IgD-negative memory B cell (primary cell): Measurements from ENCODE around the gene IL17F. TPM values are rescaled to one million over a fixed set of nuclear protein-coding genes. Genes with fewer than 3 reads are reported as not detected.

ENCODE experiments used
- H3K27ac Mint-ChIP-seq, 3 donors: one replicate each; pipeline ENCODE4 v1.8.0; 2020 to 2022; ENCODE audit warnings: mild to moderate bottlenecking in 3 of 3, mixed read lengths in 3 of 3, moderate library complexity in 1 of 3
- H3K27me3 Mint-ChIP-seq: one replicate; pipeline ENCODE4 v1.8.0; 2021; ENCODE audit warnings: mixed read lengths
- H3K36me3 Mint-ChIP-seq: one replicate; pipeline ENCODE4 v1.8.0; 2020; ENCODE audit warnings: mild to moderate bottlenecking, mixed read lengths
- H3K4me1 Mint-ChIP-seq, 3 donors: one replicate each; pipeline ENCODE4 v1.8.0; 2020 to 2022; ENCODE audit warnings: mixed read lengths in 3 of 3, mild to moderate bottlenecking in 1 of 3
- H3K4me3 Mint-ChIP-seq, 4 donors: one replicate each; pipeline ENCODE4 v1.8.0; 2020 to 2022; ENCODE audit warnings: mild to moderate bottlenecking in 4 of 4, mixed read lengths in 4 of 4, moderate library complexity in 3 of 4
- H3K9me3 Mint-ChIP-seq, 3 donors: one replicate each; pipeline ENCODE4 v1.8.0; 2020 to 2021; ENCODE audit warnings: mixed read lengths in 3 of 3, mild to moderate bottlenecking in 1 of 3
- polyA plus RNA-seq: library from polyadenylated mRNA; unstranded; fragments of 300-500 nt; fragmentation: Illumina TruSeq; gene quantifications from one replicate; pipeline ENCODE4 v1.2.3, GENCODE V29; 2021

The IL17F gene
- polyA plus RNA-seq, 1 donor from 2014 or later, result not detected

DNA sequence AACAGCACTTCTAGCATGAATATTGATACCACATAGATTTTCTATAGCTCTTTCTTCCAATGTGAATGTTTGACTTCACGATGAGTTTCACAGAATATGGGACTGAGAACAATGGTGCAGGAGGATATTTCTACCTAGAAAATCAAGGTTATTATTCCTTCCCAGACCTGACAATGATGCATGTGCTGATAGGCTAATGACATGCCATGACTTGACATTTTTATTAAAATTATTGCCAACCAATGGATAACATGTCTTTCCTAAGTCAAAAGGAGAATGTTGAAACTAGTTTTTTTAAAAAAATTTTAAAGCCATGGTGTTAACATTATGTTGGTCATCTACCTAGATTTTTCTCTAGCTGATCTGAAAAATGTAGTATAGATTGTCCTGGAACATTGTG is 57.2 kb downstream of the IL17F start:
- H3K27me3 Mint-ChIP-seq, result peaks cover 15% of the 10 kb centered on the region
- no peaks in the 10 kb centered on the region for H3K36me3 Mint-ChIP-seq
- H3K4me3 Mint-ChIP-seq, result no peak overlapping the region
- no peak overlapping the region for H3K27ac Mint-ChIP-seq
- no peaks in the 10 kb centered on the region for H3K4me1 Mint-ChIP-seq
- H3K9me3 Mint-ChIP-seq, result no peaks in the 10 kb centered on the region

Other genes with a start within 250 kb of the IL17F start
- not detected for gene PKHD1, start 156.9 kb downstream of the IL17F start, polyA plus RNA-seq
- not detected for gene IL17A, start 58.1 kb downstream of the IL17F start, polyA plus RNA-seq
- gene MCM3, start 40.2 kb upstream of the IL17F start, polyA plus RNA-seq, result 56.1 TPM
- gene PAQR8, start 117.7 kb upstream of the IL17F start, polyA plus RNA-seq, result 6.4 TPM
- gene EFHC1, start 175.8 kb upstream of the IL17F start, polyA plus RNA-seq, result 7.1 TPM